Endothelial cell of umbilical vein (primary cell): Measurements from ENCODE around the gene PPM1L. TPM values are rescaled to one million over a fixed set of nuclear protein-coding genes. Genes with fewer than 3 reads are reported as not detected.

Experiments used
- BruUV-seq: library from RNA; stranded (reverse); fragments of 400-500 nt; replicated peaks from 2 replicates; lab custom pipeline; 2021; lab: Mats Ljungman, UMichigan
- CTCF ChIA-PET: fragments of 300-600, 350-600 bp; sonication (Branson Sonifier 250); formaldehyde crosslinking; loops from one replicate; lab custom pipeline; 2021; ENCODE audit warnings: antibody characterized with exemption, inconsistent platforms; lab: Charles Lee
- POLR2A ChIA-PET: fragments of 300-600, 350-600 bp; sonication (Branson Sonifier 250); formaldehyde crosslinking; loops from one replicate; lab custom pipeline; 2021; ENCODE audit warnings: antibody characterized with exemption, inconsistent platforms; lab: Charles Lee
- DNase-seq: peaks from one replicate; pipeline ENCODE4 v3.0.0-alpha.2; 2011; ENCODE audit warnings: low read depth, low spot score
- FAIRE-seq: peaks from 2 replicates; lab custom pipeline; 2011; peaks lifted over from hg19 to GRCh38; lab: Jason Lieb, UNC
- H2AFZ ChIP-seq: 2 replicates; pipeline ENCODE4 v1.6.0; 2012; ENCODE audit warnings: low read depth, low read length, control low read depth, inconsistent platforms
- H3K27ac ChIP-seq: 2 replicates; pipeline ENCODE4 v1.5.1; 2011; ENCODE audit warnings: low read depth, mild to moderate bottlenecking, control low read depth, low read length, moderate library complexity; ENCODE audit not compliant: insufficient read depth
- H3K27me3 ChIP-seq, 2 experiments: 2 replicates each; pipeline versions ENCODE4 v1.6.0 to v1.6.1; 2011; ENCODE audit warnings: low read length in 2 of 2, mixed read lengths in 1 of 2; ENCODE audit not compliant: control insufficient read depth in 2 of 2, insufficient read depth in 2 of 2
- H3K36me3 ChIP-seq, 2 experiments: 2 replicates in 1 of 2; 3 replicates in 1 of 2; pipeline ENCODE4 v1.5.1; 2011; ENCODE audit warnings: low read length in 2 of 2, mild to moderate bottlenecking in 1 of 2, moderate library complexity in 1 of 2; ENCODE audit not compliant: control insufficient read depth in 2 of 2, insufficient read depth in 2 of 2; ENCODE audit errors: extremely low read depth in 1 of 2
- H3K4me1 ChIP-seq: 3 replicates; pipeline ENCODE4 v1.5.1; 2011; ENCODE audit warnings: mild to moderate bottlenecking, low read length; ENCODE audit not compliant: control insufficient read depth, insufficient read depth; ENCODE audit errors: extremely low read depth
- H3K4me2 ChIP-seq: 2 replicates; pipeline ENCODE4 v1.6.1; 2011; ENCODE audit warnings: low read length, control low read depth, mixed read lengths; ENCODE audit not compliant: insufficient read depth
- H3K4me3 ChIP-seq, 3 experiments: fragments of 200-600 bp in 1 of 3; sonication (generic), shearing (Covaris generic) in 1 of 3; replicated peaks in 1 of 3; 2 replicates each; pipeline ENCODE4 v1.5.1; 2011 to 2016; ENCODE audit warnings: control low read depth in 3 of 3, low read length in 3 of 3, mild to moderate bottlenecking in 2 of 3, inconsistent platforms in 1 of 3, low read depth in 1 of 3, moderate library complexity in 1 of 3; ENCODE audit not compliant: insufficient read depth in 1 of 3
- H3K79me2 ChIP-seq: 2 replicates; pipeline ENCODE4 v1.6.0; 2012; ENCODE audit warnings: low read length, inconsistent platforms; ENCODE audit not compliant: control insufficient read depth, insufficient read depth
- H3K9ac ChIP-seq: replicated peaks from 2 replicates; pipeline ENCODE3; 2011; ENCODE audit warnings: low read length, control low read depth; ENCODE audit not compliant: insufficient read depth; ENCODE audit errors: extremely low read depth
- H3K9me1 ChIP-seq: replicated peaks from 3 replicates; pipeline ENCODE4 v1.6.0; 2011; ENCODE audit warnings: mild to moderate bottlenecking, low read length; ENCODE audit not compliant: control insufficient read depth, insufficient read depth; ENCODE audit errors: extremely low read depth
- H3K9me3 ChIP-seq: replicated peaks from 2 replicates; pipeline ENCODE4 v1.5.1; 2012; ENCODE audit warnings: low read length, inconsistent platforms; ENCODE audit not compliant: control insufficient read depth, insufficient read depth
- H4K20me1 ChIP-seq: replicated peaks from 2 replicates; pipeline ENCODE3; 2011; ENCODE audit warnings: mild to moderate bottlenecking, low read length; ENCODE audit not compliant: control insufficient read depth, insufficient read depth; ENCODE audit errors: extremely low read depth
- EZH2 ChIP-seq: IDR thresholded peaks from 2 replicates; pipeline ENCODE4 v1.6.1; 2012; ENCODE audit warnings: borderline replicate concordance, low read depth, mild to moderate bottlenecking, moderate library complexity, low read length, inconsistent platforms; ENCODE audit not compliant: severe bottlenecking
- FOS ChIP-seq: IDR thresholded peaks from 2 replicates; pipeline ENCODE4 v1.6.1; 2011; ENCODE audit warnings: mild to moderate bottlenecking, low read length, moderate library complexity, borderline replicate concordance; ENCODE audit not compliant: insufficient read depth
- GATA2 ChIP-seq: IDR thresholded peaks from 2 replicates; pipeline ENCODE4 v1.7.0; 2011; ENCODE audit warnings: low read depth, mild to moderate bottlenecking, moderate library complexity, mixed read lengths, low read length; ENCODE audit not compliant: insufficient read length, insufficient read depth
- JUN ChIP-seq: IDR thresholded peaks from 2 replicates; pipeline ENCODE4 v1.6.1; 2011; ENCODE audit warnings: borderline replicate concordance, low read depth; ENCODE audit not compliant: insufficient read length, insufficient read depth
- MAX ChIP-seq: IDR thresholded peaks from 2 replicates; pipeline ENCODE4 v1.6.1; 2011; ENCODE audit not compliant: insufficient read depth, insufficient read length
- MYC ChIP-seq: IDR thresholded peaks from one replicate; pipeline ENCODE4 v1.6.1; 2011; ENCODE audit warnings: mild to moderate bottlenecking, low read depth, low read length
- POLR2A ChIP-seq: IDR thresholded peaks from 2 replicates; pipeline ENCODE4 v1.6.1; 2012; ENCODE audit warnings: low read depth, mild to moderate bottlenecking, control low read depth, low read length
- POLR2AphosphoS5 ChIP-seq: IDR thresholded peaks from 2 replicates; pipeline ENCODE4 v1.6.1; 2012; ENCODE audit warnings: low read depth, mild to moderate bottlenecking, control low read depth, low read length, moderate library complexity; ENCODE audit not compliant: insufficient read depth
- dilution Hi-C: fragments of 300-500 bp; cut with MboI; formaldehyde crosslinking; loops from one replicate; pipeline ENCODE4 v1.15.0; 2019; ENCODE audit warnings: low sequenced_read_pairs; ENCODE audit not compliant: extremely low pct_ligation_motif_present
- intact Hi-C: fragments of 100-400 bp; cut with micrococcal nuclease; formaldehyde crosslinking; loops from one replicate; pipeline ENCODE4 v1.10.0; 2022
- polyA plus RNA-seq, 4 experiments: library from polyadenylated mRNA; depleted of rRNA in 3 of 4; stranded (reverse) in 3 of 4; unstranded in 1 of 4; fragments of >200 nt; gene quantifications; 2 replicates each; pipeline versions ENCODE4 v1.2.1 to v1.2.3, GENCODE V29; 2011 to 2012; ENCODE audit warnings: missing spikeins in 1 of 4
- total RNA-seq: library from RNA; stranded (reverse); gene quantifications from 2 replicates; pipeline ENCODE4 v1.2.3, GENCODE V29; 2021
- TF ChIP-seq, protein P1 (sequence below), 2 donors: IDR thresholded peaks; 1 replicate in 1 of 2; 2 replicates in 1 of 2; pipeline ENCODE4 v1.5.1; 2011; ENCODE audit warnings: low read length in 2 of 2, mild to moderate bottlenecking in 2 of 2, moderate library complexity in 2 of 2, control low read depth in 1 of 2, inconsistent platforms in 1 of 2, low read depth in 1 of 2; ENCODE audit not compliant: insufficient read depth in 1 of 2; ENCODE audit errors: extremely low read depth in 1 of 2

PPM1L gene
- total and polyA plus RNA-seq, 2 donors (not counting 3 experiments of a cell fraction or from before 2014, with no cell fraction given): 0.63 to 2.9 TPM

- CTCF ChIA-PET: interaction anchor here (1.2 to 4.7 kb wide), 5 partner anchors 10 to 343 kb away, joined by 4 to 17 read pairs (median 5); no protein-coding TSS in a partner anchor
- Histone ChIP-seq H3K27ac (no peak overlapping the region), H3K9ac (no peak overlapping the region), H3K9me1 (no peaks in the 10 kb centered on the region), H3K36me3 (no peaks in the 10 kb centered on the region), H3K79me2 (no peaks in the 10 kb centered on the region), H3K4me3 (no peak overlapping the region), H3K4me1 (no peaks in the 10 kb centered on the region), H4K20me1 (no peaks in the 10 kb centered on the region), H3K27me3 (no peaks in the 10 kb centered on the region), H3K9me3 (no peaks in the 10 kb centered on the region), H2AFZ (no peak overlapping the region), H3K4me2 (no peak overlapping the region)
- DNase-seq: no peak
- FAIRE-seq: no peak
- BruUV-seq: no TSS peak
- intact Hi-C loops (no loop called here), dilution Hi-C loops (no loop called here)
- TF ChIP-seq JUN (no peak), POLR2A (no peak), GATA2 (no peak), MYC (no peak), FOS (no peak), MAX (no peak), POLR2AphosphoS5 (no peak), EZH2 (no peak)
- TF ChIP-seq, protein P1, sequence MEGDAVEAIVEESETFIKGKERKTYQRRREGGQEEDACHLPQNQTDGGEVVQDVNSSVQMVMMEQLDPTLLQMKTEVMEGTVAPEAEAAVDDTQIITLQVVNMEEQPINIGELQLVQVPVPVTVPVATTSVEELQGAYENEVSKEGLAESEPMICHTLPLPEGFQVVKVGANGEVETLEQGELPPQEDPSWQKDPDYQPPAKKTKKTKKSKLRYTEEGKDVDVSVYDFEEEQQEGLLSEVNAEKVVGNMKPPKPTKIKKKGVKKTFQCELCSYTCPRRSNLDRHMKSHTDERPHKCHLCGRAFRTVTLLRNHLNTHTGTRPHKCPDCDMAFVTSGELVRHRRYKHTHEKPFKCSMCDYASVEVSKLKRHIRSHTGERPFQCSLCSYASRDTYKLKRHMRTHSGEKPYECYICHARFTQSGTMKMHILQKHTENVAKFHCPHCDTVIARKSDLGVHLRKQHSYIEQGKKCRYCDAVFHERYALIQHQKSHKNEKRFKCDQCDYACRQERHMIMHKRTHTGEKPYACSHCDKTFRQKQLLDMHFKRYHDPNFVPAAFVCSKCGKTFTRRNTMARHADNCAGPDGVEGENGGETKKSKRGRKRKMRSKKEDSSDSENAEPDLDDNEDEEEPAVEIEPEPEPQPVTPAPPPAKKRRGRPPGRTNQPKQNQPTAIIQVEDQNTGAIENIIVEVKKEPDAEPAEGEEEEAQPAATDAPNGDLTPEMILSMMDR (IDR thresholded peaks at IDR 0.05; ENCODE audit: extremely low read depth in 1 of 2, insufficient read depth in 1 of 2, low read depth in 1 of 2, low read length in 2 of 2): no peak
- POLR2A ChIA-PET: no interaction called here
Observed at GRCh38 chr3:160931474-160931873, 175.4 kb downstream of the PPM1L start.
